Neural cell (in vitro differentiated cells): ENCODE results near the gene METTL26. TPM values are rescaled to one million over a fixed set of nuclear protein-coding genes. Genes with fewer than 3 reads are reported as not detected.
A peak's percentile ranks its signal among the peaks of the same experiment; 100 is the strongest.

Source experiments
- H2AFZ ChIP-seq: fragments of 200-600, 300-800 bp; sonication (generic), shearing (Covaris generic); 2 replicates; pipeline ENCODE4 v1.6.0; 2014; ENCODE audit warnings: low read depth, mild to moderate bottlenecking, antibody characterized with exemption, low read length, moderate library complexity
- H3F3A ChIP-seq: fragments of 200-600 bp; shearing (Covaris generic); 2 replicates; pipeline ENCODE4 v1.6.1; 2016; ENCODE audit warnings: mild to moderate bottlenecking, moderate library complexity, mixed read lengths, antibody characterized with exemption, low read length; ENCODE audit not compliant: insufficient read depth, poor library complexity, severe bottlenecking
- H3K27ac ChIP-seq: fragments of 200-600, 300-800 bp; sonication (generic), shearing (Covaris generic); 2 replicates; pipeline ENCODE4 v1.5.1; 2014; ENCODE audit warnings: mild to moderate bottlenecking, low read length, moderate library complexity
- H3K27me3 ChIP-seq: fragments of 300-800, 200-600 bp; sonication (generic), shearing (Covaris generic); 2 replicates; pipeline ENCODE4 v1.6.0; 2014; ENCODE audit warnings: mild to moderate bottlenecking, low read depth, low read length, moderate library complexity; ENCODE audit not compliant: insufficient read depth
- H3K36me3 ChIP-seq: fragments of 300-800, 200-600 bp; sonication (generic), shearing (Covaris generic); 2 replicates; pipeline ENCODE4 v1.5.1; 2014; ENCODE audit warnings: mild to moderate bottlenecking, antibody characterized with exemption, low read length, moderate library complexity; ENCODE audit not compliant: insufficient read depth
- H3K4me2 ChIP-seq: fragments of 300-800, 200-600 bp; sonication (generic), shearing (Covaris generic); 2 replicates; pipeline ENCODE4 v1.6.0; 2014; ENCODE audit warnings: mild to moderate bottlenecking, low read length
- H3K4me3 ChIP-seq: fragments of 300-800, 200-600 bp; sonication (generic), shearing (Covaris generic); 2 replicates; pipeline ENCODE4 v1.5.1; 2014; ENCODE audit warnings: mild to moderate bottlenecking, low read length, moderate library complexity
- H3K79me2 ChIP-seq: fragments of 200-600 bp; shearing (Covaris generic); replicated peaks from 2 replicates; pipeline ENCODE4 v1.6.0; 2014; ENCODE audit warnings: mild to moderate bottlenecking, low read length, moderate library complexity; ENCODE audit not compliant: insufficient read depth
- H3K9ac ChIP-seq: fragments of 300-800, 200-600 bp; sonication (generic), shearing (Covaris generic); 2 replicates; pipeline ENCODE4 v1.6.1; 2016; ENCODE audit warnings: mild to moderate bottlenecking, low read length, mixed read lengths
- H3K9me2 ChIP-seq: fragments of 200-600 bp; shearing (Covaris generic); 2 replicates; pipeline ENCODE4 v1.6.1; 2016; ENCODE audit warnings: mild to moderate bottlenecking, low read length, mixed read lengths; ENCODE audit not compliant: insufficient read depth
- H3K9me3 ChIP-seq: fragments of 200-600, 300-800 bp; sonication (generic), shearing (Covaris generic); 2 replicates; pipeline ENCODE4 v1.6.1; 2016; ENCODE audit warnings: mild to moderate bottlenecking, mixed run types, low read length, moderate library complexity, mixed read lengths
- H4K20me1 ChIP-seq: fragments of 200-600 bp; shearing (Covaris generic); 2 replicates; pipeline ENCODE4 v1.6.1; 2016; ENCODE audit warnings: mild to moderate bottlenecking, mixed run types; ENCODE audit not compliant: insufficient read depth
- EP300 ChIP-seq: fragments of 450-650 bp; conservative IDR thresholded peaks from 2 replicates; pipeline ENCODE4 v1.6.1; 2014; ENCODE audit warnings: antibody characterized with exemption, mild to moderate bottlenecking, moderate library complexity; ENCODE audit not compliant: poor library complexity, severe bottlenecking
- EZH2 ChIP-seq: fragments of 200-600, 300-800 bp; shearing (Covaris generic), sonication (generic); IDR thresholded peaks from 2 replicates; pipeline ENCODE4 v1.6.1; 2014; ENCODE audit warnings: antibody characterized with exemption, low read length, borderline replicate concordance, mild to moderate bottlenecking; ENCODE audit not compliant: insufficient read depth, poor library complexity, severe bottlenecking
- MXI1 ChIP-seq: fragments of 450-650 bp; conservative IDR thresholded peaks from 2 replicates; pipeline ENCODE4 v1.6.1; 2014; ENCODE audit warnings: antibody characterized with exemption, mild to moderate bottlenecking; ENCODE audit not compliant: poor library complexity, severe bottlenecking
- POLR2AphosphoS5 ChIP-seq: IDR thresholded peaks from 2 replicates; pipeline ENCODE4 v1.6.1; 2012
- RAD21 ChIP-seq: fragments of 450-650 bp; conservative IDR thresholded peaks from 2 replicates; pipeline ENCODE4 v1.6.1; 2014; ENCODE audit warnings: antibody characterized with exemption, mild to moderate bottlenecking, moderate library complexity
- SMC3 ChIP-seq: fragments of 450-650 bp; conservative IDR thresholded peaks from 2 replicates; pipeline ENCODE4 v1.6.1; 2014; ENCODE audit warnings: antibody characterized with exemption, mild to moderate bottlenecking, moderate library complexity; ENCODE audit not compliant: poor library complexity
- TAF1 ChIP-seq: IDR thresholded peaks from 2 replicates; pipeline ENCODE4 v1.6.1; 2012; ENCODE audit warnings: low read depth
- polyA plus RNA-seq: library from polyadenylated mRNA; depleted of rRNA; stranded (reverse); fragments of >200 nt; gene quantifications from 2 replicates; pipeline ENCODE4 v1.2.3, GENCODE V29; 2014
- TF ChIP-seq, protein P1 (sequence below): fragments of 450-650 bp; IDR thresholded peaks from 2 replicates; pipeline ENCODE4 v1.5.1; 2014; ENCODE audit warnings: antibody characterized with exemption, mild to moderate bottlenecking, moderate library complexity; ENCODE audit not compliant: poor library complexity, severe bottlenecking
- TF ChIP-seq, protein P2 (sequence below): IDR thresholded peaks from 2 replicates; pipeline ENCODE4 v1.6.1; 2012; ENCODE audit warnings: borderline replicate concordance

Gene METTL26
- polyA plus RNA-seq, 1 donor from 2014 or later = 127 TPM

- Histone ChIP-seq H3K27ac (no peak overlapping the region), H3K4me2 (no peak overlapping the region), H3K4me3 (no peak overlapping the region)
Observed at GRCh38 chr16:638034-638543, 2.0 kb upstream of the METTL26 start.

DNA sequence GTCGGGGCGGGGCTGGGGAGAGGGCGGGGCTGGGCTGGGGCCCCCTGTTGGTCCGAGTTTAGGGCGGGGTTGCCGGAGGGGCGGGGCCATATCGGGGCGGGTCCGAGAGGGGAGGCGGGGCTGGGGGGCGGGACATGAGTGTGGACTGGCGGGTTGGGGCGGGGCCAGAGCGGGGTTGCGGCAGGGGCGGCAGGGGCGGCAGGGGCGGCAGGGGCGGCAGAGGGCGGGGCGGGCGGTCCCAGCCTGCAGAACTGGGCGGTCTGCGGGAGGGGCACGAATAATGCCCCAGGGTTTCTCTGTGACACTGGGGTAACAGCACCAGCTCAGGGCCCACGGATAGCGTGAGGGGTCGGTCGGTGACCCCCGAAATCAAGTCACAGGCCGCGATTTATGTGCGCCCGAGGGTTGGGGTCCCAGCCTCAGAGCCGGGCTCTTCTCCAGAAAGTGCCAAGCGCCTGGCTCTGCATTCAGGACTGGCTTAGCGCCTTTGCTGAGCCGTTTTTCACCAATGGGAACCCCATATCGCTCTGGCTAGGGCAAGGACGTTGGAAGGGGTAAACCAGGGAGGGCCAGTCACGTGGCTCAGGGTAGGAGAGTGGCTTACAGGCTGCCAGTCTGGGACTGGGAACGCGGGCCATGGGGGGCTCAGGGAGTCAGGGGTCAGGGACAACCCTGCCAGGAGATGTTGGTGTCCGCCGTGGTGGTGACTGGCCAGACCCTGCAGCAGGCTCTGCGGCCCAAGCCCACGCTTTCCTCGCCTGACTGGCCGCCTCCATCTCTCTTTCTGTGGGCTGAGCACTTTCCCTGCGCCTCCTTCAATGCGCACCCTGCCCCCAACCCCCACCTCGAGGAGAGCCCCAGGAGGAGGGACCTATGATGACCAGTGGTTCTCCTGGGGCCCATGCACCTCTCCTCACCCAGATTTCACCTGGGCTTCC is 1.2 kb upstream of the METTL26 start:
- no peaks in the 10 kb centered on the region for H3K27me3 ChIP-seq
- no peaks in the 10 kb centered on the region for H3K79me2 ChIP-seq
- peak overlapping the region; percentile 93 for H3K27ac ChIP-seq
- no peaks in the 10 kb centered on the region for H3K9me2 ChIP-seq
- H3K36me3 ChIP-seq = no peaks in the 10 kb centered on the region
- no peak overlapping the region for H2AFZ ChIP-seq
- peak overlapping the region; percentile 94 for H3K4me3 ChIP-seq
- no peaks in the 10 kb centered on the region for H3F3A ChIP-seq
- no peaks in the 10 kb centered on the region for H3K9me3 ChIP-seq
- peak overlapping the region; percentile 7 for H3K4me2 ChIP-seq
- H4K20me1 ChIP-seq = no peaks in the 10 kb centered on the region
- H3K9ac ChIP-seq = peak overlapping the region; percentile 87
- TF ChIP-seq MXI1 = no peak
- TF ChIP-seq, protein P1, sequence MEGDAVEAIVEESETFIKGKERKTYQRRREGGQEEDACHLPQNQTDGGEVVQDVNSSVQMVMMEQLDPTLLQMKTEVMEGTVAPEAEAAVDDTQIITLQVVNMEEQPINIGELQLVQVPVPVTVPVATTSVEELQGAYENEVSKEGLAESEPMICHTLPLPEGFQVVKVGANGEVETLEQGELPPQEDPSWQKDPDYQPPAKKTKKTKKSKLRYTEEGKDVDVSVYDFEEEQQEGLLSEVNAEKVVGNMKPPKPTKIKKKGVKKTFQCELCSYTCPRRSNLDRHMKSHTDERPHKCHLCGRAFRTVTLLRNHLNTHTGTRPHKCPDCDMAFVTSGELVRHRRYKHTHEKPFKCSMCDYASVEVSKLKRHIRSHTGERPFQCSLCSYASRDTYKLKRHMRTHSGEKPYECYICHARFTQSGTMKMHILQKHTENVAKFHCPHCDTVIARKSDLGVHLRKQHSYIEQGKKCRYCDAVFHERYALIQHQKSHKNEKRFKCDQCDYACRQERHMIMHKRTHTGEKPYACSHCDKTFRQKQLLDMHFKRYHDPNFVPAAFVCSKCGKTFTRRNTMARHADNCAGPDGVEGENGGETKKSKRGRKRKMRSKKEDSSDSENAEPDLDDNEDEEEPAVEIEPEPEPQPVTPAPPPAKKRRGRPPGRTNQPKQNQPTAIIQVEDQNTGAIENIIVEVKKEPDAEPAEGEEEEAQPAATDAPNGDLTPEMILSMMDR = no peak
- TF ChIP-seq POLR2AphosphoS5 = no peak
- TF ChIP-seq RAD21 = no peak
- TF ChIP-seq, protein P2, sequence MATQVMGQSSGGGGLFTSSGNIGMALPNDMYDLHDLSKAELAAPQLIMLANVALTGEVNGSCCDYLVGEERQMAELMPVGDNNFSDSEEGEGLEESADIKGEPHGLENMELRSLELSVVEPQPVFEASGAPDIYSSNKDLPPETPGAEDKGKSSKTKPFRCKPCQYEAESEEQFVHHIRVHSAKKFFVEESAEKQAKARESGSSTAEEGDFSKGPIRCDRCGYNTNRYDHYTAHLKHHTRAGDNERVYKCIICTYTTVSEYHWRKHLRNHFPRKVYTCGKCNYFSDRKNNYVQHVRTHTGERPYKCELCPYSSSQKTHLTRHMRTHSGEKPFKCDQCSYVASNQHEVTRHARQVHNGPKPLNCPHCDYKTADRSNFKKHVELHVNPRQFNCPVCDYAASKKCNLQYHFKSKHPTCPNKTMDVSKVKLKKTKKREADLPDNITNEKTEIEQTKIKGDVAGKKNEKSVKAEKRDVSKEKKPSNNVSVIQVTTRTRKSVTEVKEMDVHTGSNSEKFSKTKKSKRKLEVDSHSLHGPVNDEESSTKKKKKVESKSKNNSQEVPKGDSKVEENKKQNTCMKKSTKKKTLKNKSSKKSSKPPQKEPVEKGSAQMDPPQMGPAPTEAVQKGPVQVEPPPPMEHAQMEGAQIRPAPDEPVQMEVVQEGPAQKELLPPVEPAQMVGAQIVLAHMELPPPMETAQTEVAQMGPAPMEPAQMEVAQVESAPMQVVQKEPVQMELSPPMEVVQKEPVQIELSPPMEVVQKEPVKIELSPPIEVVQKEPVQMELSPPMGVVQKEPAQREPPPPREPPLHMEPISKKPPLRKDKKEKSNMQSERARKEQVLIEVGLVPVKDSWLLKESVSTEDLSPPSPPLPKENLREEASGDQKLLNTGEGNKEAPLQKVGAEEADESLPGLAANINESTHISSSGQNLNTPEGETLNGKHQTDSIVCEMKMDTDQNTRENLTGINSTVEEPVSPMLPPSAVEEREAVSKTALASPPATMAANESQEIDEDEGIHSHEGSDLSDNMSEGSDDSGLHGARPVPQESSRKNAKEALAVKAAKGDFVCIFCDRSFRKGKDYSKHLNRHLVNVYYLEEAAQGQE = no peak
- no peak for TF ChIP-seq TAF1
- TF ChIP-seq EZH2 = no peak
- TF ChIP-seq SMC3 = no peak

More at GRCh38 chr16:638034-638543, 2.0 kb upstream of the METTL26 start:
- Histone ChIP-seq H3F3A (no peaks in the 10 kb centered on the region), H2AFZ (no peak overlapping the region), H3K36me3 (no peaks in the 10 kb centered on the region), H3K79me2 (no peaks in the 10 kb centered on the region), H3K9ac (no peak overlapping the region), H3K9me3 (no peaks in the 10 kb centered on the region), H4K20me1 (no peaks in the 10 kb centered on the region), H3K27me3 (no peaks in the 10 kb centered on the region), H3K9me2 (no peaks in the 10 kb centered on the region)
- TF ChIP-seq RAD21 = no peak
- TF ChIP-seq, protein P1 = no peak
- TF ChIP-seq MXI1 = no peak
- TF ChIP-seq EP300 = no peak
- no peak for TF ChIP-seq TAF1
- no peak for TF ChIP-seq EZH2
- TF ChIP-seq, protein P2 = no peak
- TF ChIP-seq POLR2AphosphoS5 = no peak
- no peak for TF ChIP-seq SMC3
